HG03378 (cell line): ENCODE results near the gene PON3.

Experiments used
- ATAC-seq: cut with Tn5 transposase; IDR thresholded peaks from one replicate; pipeline ENCODE4 v1.9.1; 2021; ENCODE audit warnings: mild to moderate bottlenecking, moderate library complexity; ENCODE audit not compliant: unreplicated experiment

PON3 gene

DNA sequence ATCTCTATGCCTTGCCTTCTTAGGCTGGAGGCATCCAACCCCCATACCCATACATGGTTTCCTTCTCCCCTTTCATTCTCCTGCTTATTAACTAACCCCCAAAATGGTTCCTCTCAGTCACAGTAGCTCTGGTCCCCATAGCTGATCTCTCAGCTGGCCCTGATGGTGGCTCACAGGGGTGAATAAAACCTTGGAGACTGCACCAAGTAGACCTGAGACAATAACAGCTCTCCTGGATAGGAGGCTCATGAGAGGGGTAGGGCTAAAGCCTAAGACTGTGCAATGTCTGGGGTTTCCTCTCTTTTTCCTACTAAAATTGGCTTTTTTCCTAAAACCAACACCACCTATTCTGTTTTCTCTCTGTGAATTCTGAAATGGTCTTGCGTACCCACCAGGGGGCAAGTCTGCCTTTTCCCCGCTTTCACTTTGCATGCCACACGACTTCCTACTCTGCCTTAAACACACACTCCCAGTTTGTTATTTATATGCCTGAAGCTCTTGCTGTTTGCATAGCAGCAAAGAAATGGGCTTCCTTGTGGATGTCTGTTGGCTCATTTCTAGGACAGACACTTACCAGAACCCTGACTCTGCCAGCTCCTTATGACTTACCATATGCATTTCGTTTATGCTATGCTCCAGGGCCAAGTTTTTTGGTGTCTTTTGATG lies 53.4 kb downstream of the PON3 start:
- ATAC-seq: no peak

DNA sequence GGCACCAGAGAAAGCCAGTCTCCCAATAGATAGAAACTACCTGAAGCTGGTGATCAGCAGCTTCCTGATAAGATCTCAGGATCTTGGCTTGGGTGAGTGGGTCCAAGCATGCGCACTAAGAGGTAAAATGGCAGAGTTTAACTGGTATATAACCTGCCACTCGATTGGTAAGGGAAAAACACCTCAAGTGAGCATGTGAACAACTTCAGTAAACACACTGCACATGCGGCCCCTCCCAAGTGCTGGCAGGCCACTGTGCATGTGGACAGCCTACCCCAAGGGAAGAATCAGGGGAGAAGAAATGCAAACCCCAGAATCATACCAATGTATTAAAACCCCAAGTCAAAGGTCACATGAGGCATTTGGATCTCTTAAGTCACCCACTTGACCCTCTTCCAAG lies 54.1 kb downstream of the PON3 start:
- no peak for ATAC-seq

DNA sequence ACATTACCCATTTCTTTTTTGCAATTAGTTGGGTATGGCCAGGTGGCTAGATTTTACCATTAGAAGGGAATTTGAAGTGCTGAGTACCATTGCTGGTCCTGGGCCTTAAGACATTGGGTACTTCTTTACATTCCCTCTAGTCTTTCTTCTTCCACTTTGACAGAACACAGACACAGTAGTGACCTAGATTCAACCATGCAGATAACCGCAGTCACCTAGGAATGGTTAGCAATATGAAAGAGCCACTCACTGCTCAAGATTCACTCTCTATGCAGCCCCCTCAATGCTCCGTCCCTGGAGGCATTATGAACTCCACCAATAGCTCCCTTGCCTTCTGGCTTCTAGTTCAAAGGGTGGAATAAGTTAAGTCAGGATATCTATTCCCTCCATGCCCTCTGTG lies 55.7 kb downstream of the PON3 start:
- no peak for ATAC-seq

DNA sequence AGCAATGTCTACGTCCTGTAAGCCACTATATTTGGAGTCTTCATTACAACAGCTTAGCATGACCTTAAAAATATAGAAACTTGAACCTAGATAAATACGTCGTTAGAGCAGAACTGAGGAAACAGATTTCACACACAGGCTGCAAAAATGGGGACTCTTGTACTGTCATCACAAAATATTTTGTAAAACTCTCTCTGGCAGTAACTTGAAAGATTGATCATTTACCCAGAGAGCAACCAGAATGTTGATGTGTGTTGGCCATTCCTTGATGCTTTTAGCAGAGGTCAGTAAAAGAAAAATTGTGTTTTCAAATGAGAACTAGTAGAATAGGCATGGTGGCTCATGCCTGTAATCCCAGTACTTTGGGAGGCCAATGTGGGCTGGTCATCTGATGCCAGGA lies 57.3 kb downstream of the PON3 start:
- ATAC-seq: no peak

DNA sequence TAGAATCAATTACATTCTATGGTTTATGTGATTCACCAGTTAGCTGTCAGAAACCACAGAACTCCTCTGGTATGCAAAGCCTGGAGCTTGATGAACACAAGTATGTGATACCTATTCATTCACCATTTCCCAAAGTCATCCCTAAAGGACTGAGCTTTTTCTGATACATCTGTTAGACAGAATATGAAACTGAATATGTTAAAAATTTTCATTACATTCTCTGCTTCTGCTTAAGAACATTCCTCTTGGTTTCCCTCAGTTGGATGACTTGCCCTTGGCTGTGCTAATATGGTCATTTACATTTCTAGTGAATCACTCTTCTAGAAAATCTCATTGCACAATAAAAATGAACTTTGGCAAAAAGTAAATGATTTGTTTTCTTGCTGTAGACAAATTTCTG lies 61.1 kb downstream of the PON3 start:
- no peak for ATAC-seq

DNA sequence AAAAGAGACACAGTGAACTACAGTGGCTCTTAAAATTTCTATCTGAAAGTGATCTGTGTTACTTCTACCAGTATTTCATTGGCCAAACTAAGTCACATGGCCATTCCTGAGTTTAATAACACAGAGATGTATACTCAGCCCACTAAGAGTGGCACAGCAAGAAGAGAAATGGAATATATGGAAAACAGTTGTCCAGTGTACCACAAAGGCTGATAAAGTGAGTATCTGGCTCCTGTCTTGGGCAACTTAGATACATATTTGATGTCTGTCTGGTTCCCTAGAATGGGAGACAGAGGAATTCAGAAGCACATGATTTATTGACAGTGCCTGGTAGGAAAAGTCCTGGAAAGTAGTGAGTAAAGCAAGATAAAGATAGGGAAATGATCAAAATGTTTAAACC lies 61.7 kb downstream of the PON3 start:
- no peak for ATAC-seq

DNA sequence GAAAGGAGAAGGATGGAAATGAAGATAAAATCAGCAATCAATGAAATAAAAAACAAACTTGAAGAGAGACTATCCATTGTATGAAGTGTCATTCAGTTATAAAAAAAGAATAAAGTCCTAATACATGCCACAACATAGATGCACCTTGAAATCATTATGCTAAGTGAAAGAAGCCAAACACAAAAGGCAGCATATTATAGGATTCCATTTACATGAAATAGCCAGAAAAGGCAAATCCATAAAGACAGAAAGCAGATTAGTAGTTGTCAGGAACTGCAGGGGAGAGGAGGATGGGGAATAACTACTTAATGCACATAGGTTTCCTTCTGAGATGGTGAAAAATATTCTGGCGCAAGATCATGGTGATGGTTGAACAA lies 65.2 kb downstream of the PON3 start:
- ATAC-seq: peak; percentile 40

- ATAC-seq: peak; percentile 99
Measured at GRCh38 chr7:95330204-95330960, 65.8 kb downstream of the PON3 start.

GRCh38 chr7:95327356-95327755 lies 68.8 kb downstream of the PON3 start:
- no peak for ATAC-seq

- no peak for ATAC-seq
Measured at GRCh38 chr7:95324431-95324830, 71.7 kb downstream of the PON3 start, which contains the start of gene PON1. Gene PON1 (minus strand): TSS chr7:95324532. CDS start chr7:95324475, 57 bp downstream.

GRCh38 chr7:95323410-95324129 lies 72.6 kb downstream of the PON3 start:
- ATAC-seq: no peak

DNA sequence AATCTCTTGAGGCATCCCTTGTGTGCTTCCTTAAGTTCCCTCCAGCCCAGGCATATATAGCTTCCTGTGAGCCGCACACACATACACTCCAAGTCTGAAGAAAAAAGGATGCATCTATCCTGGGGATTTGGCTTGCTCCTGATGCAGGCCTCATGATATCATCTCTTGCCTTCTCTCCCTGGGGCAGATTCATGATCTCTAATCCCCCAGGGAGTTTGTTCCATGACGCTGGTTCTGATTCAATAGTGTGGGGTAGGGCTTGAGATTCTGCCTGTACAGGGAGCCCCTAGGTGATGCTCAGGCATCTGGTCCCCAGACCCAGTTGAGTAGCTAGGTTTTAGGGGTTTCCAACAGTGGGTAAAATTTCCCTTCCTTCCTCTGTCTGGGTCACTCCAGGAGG lies 73.3 kb downstream of the PON3 start:
- no peak for ATAC-seq

DNA sequence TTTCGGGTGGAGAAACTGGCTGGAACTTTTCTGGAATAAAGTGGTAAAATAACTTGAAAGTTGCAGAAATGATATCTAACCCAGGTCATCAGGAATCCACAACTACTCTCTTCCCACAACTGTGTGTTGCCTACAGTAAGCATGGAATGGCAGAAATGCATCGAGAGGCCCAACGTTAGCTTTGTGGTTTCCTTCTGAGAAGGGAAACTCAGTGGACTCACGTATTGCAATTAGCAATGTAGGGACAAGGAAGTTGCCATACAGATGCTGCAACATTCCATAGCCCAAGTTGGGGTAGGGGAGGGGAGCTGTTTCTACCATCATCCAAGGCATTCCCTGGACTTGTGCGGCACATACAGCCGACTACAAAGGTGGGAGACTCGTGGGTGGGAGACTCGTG lies 73.8 kb downstream of the PON3 start:
- ATAC-seq: no peak

DNA sequence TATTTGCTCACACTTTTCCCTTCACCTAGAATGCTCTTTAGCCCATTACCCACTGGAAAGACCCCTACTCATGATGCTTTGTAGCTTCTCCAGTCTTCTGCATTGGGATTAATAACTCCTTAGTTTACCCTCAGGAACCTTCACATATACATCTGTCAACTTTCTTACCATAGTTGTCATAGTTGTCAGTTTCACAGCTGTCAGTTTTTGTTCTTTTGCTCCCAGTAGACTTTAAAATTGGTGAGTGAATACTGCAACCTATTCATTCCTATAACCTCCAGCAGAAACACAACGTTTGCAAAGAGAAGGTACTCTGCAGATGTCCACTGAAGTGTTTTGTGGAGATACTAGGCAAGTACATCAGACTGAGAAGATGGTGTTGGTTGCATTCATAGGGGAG lies 74.5 kb downstream of the PON3 start:
- ATAC-seq: no peak

GRCh38 chr7:95320651-95321050 lies 75.5 kb downstream of the PON3 start:
- no peak for ATAC-seq

DNA sequence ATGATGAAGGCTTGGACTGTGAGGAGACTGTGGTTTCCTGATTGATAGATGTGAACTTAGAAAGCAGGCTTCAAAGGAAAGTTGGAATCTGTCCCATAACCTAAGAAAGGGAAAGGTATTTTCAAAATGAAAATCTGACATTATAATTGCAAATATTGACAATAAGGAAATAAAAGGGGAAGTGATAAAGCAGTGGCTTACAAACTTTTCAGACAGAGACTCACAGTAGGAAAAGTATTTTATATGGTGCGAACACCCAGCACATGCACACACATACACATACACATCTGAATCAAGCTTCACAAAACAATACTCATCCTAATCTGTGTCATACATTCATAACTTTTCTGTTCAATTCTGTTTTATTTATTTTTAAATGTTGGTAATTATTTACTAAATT lies 76.6 kb downstream of the PON3 start:
- no peak for ATAC-seq

DNA sequence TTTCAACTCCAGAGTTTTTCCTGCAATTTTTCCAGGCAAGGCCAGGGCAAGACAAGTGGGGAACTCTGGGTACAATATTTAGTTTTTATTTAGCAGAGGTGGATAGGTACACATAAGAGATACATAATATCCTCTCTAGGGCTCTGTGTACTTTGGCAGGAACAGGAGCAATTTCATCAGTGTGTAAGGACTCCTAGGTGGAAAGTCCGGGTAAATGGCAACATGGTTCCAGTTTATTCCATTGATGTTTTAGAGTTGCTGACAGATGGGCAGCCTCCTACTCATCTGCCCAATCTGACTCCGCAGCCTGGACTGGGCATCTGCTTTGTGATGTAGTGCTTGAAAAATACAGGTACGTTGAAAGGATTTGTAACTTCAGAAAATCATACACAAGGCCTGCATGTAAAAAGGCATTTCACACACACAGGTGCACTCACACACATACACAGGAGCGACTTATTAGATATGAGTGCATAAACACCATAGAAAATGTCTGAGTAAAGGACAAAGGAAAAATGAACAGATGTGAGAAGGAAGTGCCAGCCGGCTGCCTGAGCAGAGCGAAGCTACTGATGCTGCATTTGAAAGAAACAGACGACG lies 77.6 kb downstream of the PON3 start:
- ATAC-seq: no peak

DNA sequence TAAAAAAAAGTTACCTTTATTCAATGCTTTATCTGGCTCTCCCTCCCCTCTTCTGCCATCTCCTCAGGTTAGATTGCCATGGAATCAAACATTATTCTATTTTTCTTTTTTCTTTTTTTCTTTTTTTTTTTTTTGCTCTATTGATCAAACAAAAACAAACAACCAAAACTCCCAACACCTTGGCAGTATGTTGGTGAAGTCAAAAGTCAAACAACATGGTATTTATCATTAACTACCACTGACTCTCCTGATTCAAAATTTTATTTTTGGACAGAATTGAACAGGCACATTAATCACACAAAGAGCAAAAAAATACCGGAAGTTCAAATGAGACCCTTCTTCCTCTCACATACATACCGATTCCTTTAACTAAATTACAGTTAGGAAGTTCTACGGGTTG lies 78.2 kb downstream of the PON3 start:
- ATAC-seq: no peak

DNA sequence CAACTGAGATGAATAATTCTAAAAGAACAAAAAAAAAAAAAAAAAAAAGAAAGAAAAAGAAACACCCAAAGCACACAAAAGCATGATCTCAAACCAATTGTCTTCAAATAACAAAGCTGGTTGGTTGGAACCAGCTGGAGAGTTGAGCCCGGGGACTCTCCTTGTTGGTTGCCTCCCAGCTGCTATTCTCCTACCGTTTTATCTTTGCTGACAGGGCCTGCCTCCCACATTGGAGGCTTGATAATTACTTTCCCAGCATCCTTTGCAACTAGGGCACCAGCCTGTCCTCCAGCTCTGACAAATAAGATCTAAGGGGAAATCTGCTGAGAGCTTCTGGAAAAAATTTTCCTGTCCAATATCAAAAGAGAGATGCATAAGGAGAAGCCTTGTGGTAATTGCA lies 78.6 kb downstream of the PON3 start:
- ATAC-seq: no peak

DNA sequence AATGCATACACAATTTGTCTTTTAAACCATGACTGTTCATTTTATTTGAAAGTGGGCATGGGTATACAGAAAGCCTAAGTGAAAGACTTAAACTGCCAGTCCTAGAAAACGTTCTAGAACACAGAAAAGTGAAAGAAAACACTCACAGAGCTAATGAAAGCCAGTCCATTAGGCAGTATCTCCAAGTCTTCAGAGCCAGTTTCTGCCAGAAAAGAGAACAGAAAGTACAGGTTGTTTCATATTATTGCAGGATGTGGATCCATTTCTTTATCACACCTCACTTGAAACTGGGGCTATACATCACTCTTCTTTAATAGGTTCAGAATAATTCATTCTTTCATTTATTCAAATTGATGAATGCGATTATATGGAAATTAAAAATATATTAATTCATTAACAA lies 79.6 kb downstream of the PON3 start:
- peak; percentile 87 for ATAC-seq

- no peak for ATAC-seq
Measured at GRCh38 chr7:95312561-95312960, 83.6 kb downstream of the PON3 start.

DNA sequence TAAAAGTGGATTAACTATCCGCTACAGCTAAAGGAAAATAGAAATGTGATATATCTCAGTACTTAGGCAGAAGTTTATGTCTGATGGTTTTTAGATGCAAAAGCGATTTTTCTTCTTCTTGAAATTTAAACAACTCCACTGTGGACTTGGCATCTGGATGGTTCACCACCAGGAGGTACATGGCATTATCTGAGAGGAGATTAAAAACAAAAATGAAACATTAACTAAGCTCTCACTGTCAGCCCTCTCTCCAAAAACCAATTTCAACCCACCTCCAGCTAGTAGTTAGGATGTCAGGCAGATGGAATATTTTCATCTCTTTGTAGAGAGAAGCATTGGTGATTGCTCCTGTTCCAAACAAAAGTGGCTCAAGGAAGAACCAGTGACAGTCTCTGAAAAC lies 84.8 kb downstream of the PON3 start:
- no peak for ATAC-seq
